VCaP (cell line): Measurements from ENCODE around the gene STIL.

Experiments
- H3K27ac ChIP-seq: fragments of 450-650 bp; 2 replicates; pipeline ENCODE4 v1.5.1; 2017
- CTCF ChIP-seq: fragments of 450-650 bp; conservative IDR thresholded peaks from 2 replicates; pipeline ENCODE4 v1.5.1; 2017; ENCODE audit warnings: mild to moderate bottlenecking, moderate library complexity

The STIL gene

GRCh38 chr1:47313915-47314664 lies at the start of gene STIL:
Gene STIL (minus strand): TSS chr1:47314147. CDS start chr1:47310319, 3,828 bp downstream.
- no peak for TF ChIP-seq CTCF
- peak within 1 kb of the TSS; percentile 89 for H3K27ac ChIP-seq

GRCh38 chr1:47362828-47363227 lies 48.9 kb upstream of the STIL start:
- H3K27ac ChIP-seq, result no peak overlapping the region
- TF ChIP-seq CTCF, result no peak

- TF ChIP-seq CTCF, result no peak
- no peak overlapping the region for H3K27ac ChIP-seq
Measured at GRCh38 chr1:47361380-47361779, 47.4 kb upstream of the STIL start.

- H3K27ac ChIP-seq, result no peak overlapping the region
- TF ChIP-seq CTCF, result no peak
Measured at GRCh38 chr1:47351305-47351704, 37.4 kb upstream of the STIL start.

GRCh38 chr1:47348246-47348645 lies 34.3 kb upstream of the STIL start:
- H3K27ac ChIP-seq, result peak overlapping the region; percentile 68

GRCh38 chr1:47347735-47348134 lies 33.8 kb upstream of the STIL start:
- H3K27ac ChIP-seq, result peak overlapping the region; percentile 68
- no peak for TF ChIP-seq CTCF

More at GRCh38 chr1:47348246-47348645, 34.3 kb upstream of the STIL start:
- no peak for TF ChIP-seq CTCF

GRCh38 chr1:47346979-47347378 lies 33.0 kb upstream of the STIL start:
- H3K27ac ChIP-seq, result peak overlapping the region; percentile 68

- H3K27ac ChIP-seq, result no peak overlapping the region
- no peak for TF ChIP-seq CTCF
Measured at GRCh38 chr1:47340227-47340626, 26.3 kb upstream of the STIL start.
